OCI-LY7 (cell line): Measurements from ENCODE around the gene NFKBIA.

Experiments used
- EZH2phosphoT487 ChIP-seq: fragments of 200-600 bp; sonication (generic); IDR thresholded peaks from 2 replicates; pipeline ENCODE4 v1.6.1; 2018; ENCODE audit warnings: low read depth, borderline replicate concordance, mild to moderate bottlenecking, mixed run types, antibody characterized with exemption, low read length, moderate library complexity, mixed read lengths
- TF ChIP-seq, protein P1 (sequence below): fragments of 200-600 bp; sonication (generic); conservative IDR thresholded peaks from 2 replicates; pipeline ENCODE4 v1.5.1; 2014; ENCODE audit warnings: mild to moderate bottlenecking, antibody characterized with exemption, low read length, moderate library complexity, mixed read lengths

DNA sequence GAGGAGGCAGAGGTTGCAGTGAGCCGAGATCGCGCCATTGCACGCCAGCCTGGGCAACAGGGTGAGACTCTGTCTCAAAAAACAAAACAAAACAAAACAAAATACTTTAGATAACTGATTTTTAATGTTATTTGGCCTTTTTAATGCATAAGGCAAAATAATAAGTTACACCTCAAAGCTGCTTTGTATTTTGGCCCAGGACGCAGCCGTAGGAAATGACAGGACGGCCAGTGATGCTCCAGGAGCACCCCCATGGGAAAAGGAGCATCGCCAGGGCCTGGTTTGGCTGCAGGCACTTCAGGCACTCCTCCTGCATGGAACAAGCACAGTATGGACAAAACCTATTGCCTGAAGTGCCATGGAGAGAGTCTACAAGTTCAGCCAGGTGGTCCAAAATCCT is 3.5 kb upstream of the NFKBIA start:
- TF ChIP-seq, protein P1, sequence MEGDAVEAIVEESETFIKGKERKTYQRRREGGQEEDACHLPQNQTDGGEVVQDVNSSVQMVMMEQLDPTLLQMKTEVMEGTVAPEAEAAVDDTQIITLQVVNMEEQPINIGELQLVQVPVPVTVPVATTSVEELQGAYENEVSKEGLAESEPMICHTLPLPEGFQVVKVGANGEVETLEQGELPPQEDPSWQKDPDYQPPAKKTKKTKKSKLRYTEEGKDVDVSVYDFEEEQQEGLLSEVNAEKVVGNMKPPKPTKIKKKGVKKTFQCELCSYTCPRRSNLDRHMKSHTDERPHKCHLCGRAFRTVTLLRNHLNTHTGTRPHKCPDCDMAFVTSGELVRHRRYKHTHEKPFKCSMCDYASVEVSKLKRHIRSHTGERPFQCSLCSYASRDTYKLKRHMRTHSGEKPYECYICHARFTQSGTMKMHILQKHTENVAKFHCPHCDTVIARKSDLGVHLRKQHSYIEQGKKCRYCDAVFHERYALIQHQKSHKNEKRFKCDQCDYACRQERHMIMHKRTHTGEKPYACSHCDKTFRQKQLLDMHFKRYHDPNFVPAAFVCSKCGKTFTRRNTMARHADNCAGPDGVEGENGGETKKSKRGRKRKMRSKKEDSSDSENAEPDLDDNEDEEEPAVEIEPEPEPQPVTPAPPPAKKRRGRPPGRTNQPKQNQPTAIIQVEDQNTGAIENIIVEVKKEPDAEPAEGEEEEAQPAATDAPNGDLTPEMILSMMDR: no peak
- TF ChIP-seq EZH2phosphoT487: no peak
